HEK293 (cell line): ENCODE results near the gene NCSTN.

Experiments used
- CTCF ChIA-PET: fragments of 350-600 bp; formaldehyde crosslinking; extraction: SDS; loops from one replicate; lab custom pipeline; 2021; ENCODE audit warnings: antibody characterized with exemption; lab: Yijun Ruan, JAX
- POLR2A ChIA-PET: fragments of 300-600 bp; formaldehyde crosslinking; extraction: SDS; loops from one replicate; lab custom pipeline; 2020; ENCODE audit warnings: antibody characterized with exemption, inconsistent platforms; lab: Yijun Ruan, JAX
- H3K27ac ChIP-seq: fragments of 200-500 bp; sonication (Bioruptor generic); 2 replicates; pipeline ENCODE4 v1.5.1; 2014; ENCODE audit warnings: low read depth, low read length, control low read depth, inconsistent platforms; ENCODE audit errors: extremely low read depth
- H3K36me3 ChIP-seq, 2 experiments: fragments of 200-500 bp in 1 of 2; sonication (Bioruptor generic) in 1 of 2; 1 replicate in 1 of 2; 2 replicates in 1 of 2; pipeline ENCODE4 v1.5.1; 2014 to 2017; ENCODE audit warnings: inconsistent platforms in 2 of 2, low read length in 2 of 2; ENCODE audit not compliant: control insufficient read depth in 2 of 2, insufficient read depth in 1 of 2
- H3K4me1 ChIP-seq: fragments of 200-500 bp; sonication (Bioruptor generic); 2 replicates; pipeline ENCODE4 v1.5.1; 2014; ENCODE audit warnings: mild to moderate bottlenecking, low read length, inconsistent platforms; ENCODE audit not compliant: control insufficient read depth, insufficient read depth
- H3K4me3 ChIP-seq: 2 replicates; pipeline ENCODE4 v1.5.1; 2011; ENCODE audit warnings: low read depth, mild to moderate bottlenecking, control low read depth, low read length, moderate library complexity
- H3K9me3 ChIP-seq: fragments of 200-500 bp; sonication (Bioruptor generic); 2 replicates; pipeline ENCODE4 v1.5.1; 2014; ENCODE audit warnings: low read depth, low read length, inconsistent platforms; ENCODE audit not compliant: control insufficient read depth, insufficient read depth
- GLIS2 ChIP-seq: fragments of 450-650 bp; formaldehyde crosslinking; IDR thresholded peaks from 2 replicates; pipeline ENCODE4 v1.5.1; 2016; ENCODE audit warnings: missing biosample characterization, missing genetic modification characterization
- KLF16 ChIP-seq: fragments of 450-650 bp; formaldehyde crosslinking; IDR thresholded peaks from 2 replicates; pipeline ENCODE4 v1.5.1; 2017; ENCODE audit warnings: missing biosample characterization, missing genetic modification characterization
- KLF7 ChIP-seq: fragments of 450-650 bp; formaldehyde crosslinking; IDR thresholded peaks from 2 replicates; pipeline ENCODE4 v1.5.1; 2016; ENCODE audit warnings: missing biosample characterization, missing genetic modification characterization, borderline replicate concordance
- REPIN1 ChIP-seq: fragments of 450-650 bp; formaldehyde crosslinking; IDR thresholded peaks from 2 replicates; pipeline ENCODE4 v1.5.1; 2017; ENCODE audit warnings: missing biosample characterization, missing genetic modification characterization, low read depth
- SETDB1 ChIP-seq: IDR thresholded peaks from one replicate; pipeline ENCODE4 v1.6.1; 2017; ENCODE audit warnings: mild to moderate bottlenecking, low read length, moderate library complexity, mixed read lengths; ENCODE audit not compliant: insufficient read length
- ZBTB11 ChIP-seq: fragments of 450-650 bp; formaldehyde crosslinking; conservative IDR thresholded peaks from 2 replicates; pipeline ENCODE4 v1.5.1; 2016; ENCODE audit warnings: low read depth, missing biosample characterization, missing genetic modification characterization
- ZNF140 ChIP-seq: fragments of 450-650 bp; formaldehyde crosslinking; IDR thresholded peaks from 2 replicates; pipeline ENCODE4 v1.5.1; 2016; ENCODE audit warnings: missing biosample characterization, missing genetic modification characterization
- ZNF169 ChIP-seq: fragments of 450-650 bp; formaldehyde crosslinking; IDR thresholded peaks from 2 replicates; pipeline ENCODE4 v1.5.1; 2016; ENCODE audit warnings: missing biosample characterization, missing genetic modification characterization
- ZNF2 ChIP-seq: fragments of 450-650 bp; formaldehyde crosslinking; IDR thresholded peaks from 2 replicates; pipeline ENCODE4 v1.5.1; 2016; ENCODE audit warnings: missing biosample characterization, missing genetic modification characterization
- ZNF202 ChIP-seq: fragments of 450-650 bp; formaldehyde crosslinking; IDR thresholded peaks from 2 replicates; pipeline ENCODE4 v1.5.1; 2016; ENCODE audit warnings: missing biosample characterization, missing genetic modification characterization, borderline replicate concordance
- ZNF211 ChIP-seq: fragments of 450-650 bp; formaldehyde crosslinking; IDR thresholded peaks from 2 replicates; pipeline ENCODE4 v1.5.1; 2016; ENCODE audit warnings: low read depth, missing biosample characterization, missing genetic modification characterization
- ZNF23 ChIP-seq: fragments of 450-650 bp; formaldehyde crosslinking; IDR thresholded peaks from 2 replicates; pipeline ENCODE4 v1.5.1; 2016; ENCODE audit warnings: missing biosample characterization, missing genetic modification characterization, borderline replicate concordance
- ZNF24 ChIP-seq: fragments of 450-650 bp; formaldehyde crosslinking; IDR thresholded peaks from 2 replicates; pipeline ENCODE4 v1.5.1; 2016; ENCODE audit warnings: missing biosample characterization, missing genetic modification characterization
- ZNF248 ChIP-seq: fragments of 450-650 bp; formaldehyde crosslinking; IDR thresholded peaks from 2 replicates; pipeline ENCODE4 v1.5.1; 2017; ENCODE audit warnings: missing biosample characterization, missing genetic modification characterization
- ZNF274 ChIP-seq, 2 experiments: fragments of 200-500 bp in 1 of 2; fragments of 450-650 bp in 1 of 2; sonication (Bioruptor generic) in 1 of 2; formaldehyde crosslinking in 1 of 2; IDR thresholded peaks; 2 replicates each; pipeline versions ENCODE4 v1.5.1 to v1.6.1; 2014 to 2016; ENCODE audit warnings: borderline replicate concordance in 1 of 2, inconsistent platforms in 1 of 2, low read length in 1 of 2, missing biosample characterization in 1 of 2, missing genetic modification characterization in 1 of 2
- ZNF292 ChIP-seq: fragments of 450-650 bp; formaldehyde crosslinking; IDR thresholded peaks from 2 replicates; pipeline ENCODE4 v1.5.1; 2016; ENCODE audit warnings: low read depth, missing biosample characterization, missing genetic modification characterization, borderline replicate concordance
- ZNF302 ChIP-seq: fragments of 450-650 bp; formaldehyde crosslinking; IDR thresholded peaks from 2 replicates; pipeline ENCODE4 v1.5.1; 2016; ENCODE audit warnings: missing biosample characterization, missing genetic modification characterization, low read depth
- ZNF354C ChIP-seq: fragments of 450-650 bp; formaldehyde crosslinking; IDR thresholded peaks from 2 replicates; pipeline ENCODE4 v1.5.1; 2016; ENCODE audit warnings: missing biosample characterization, missing genetic modification characterization, low read depth, borderline replicate concordance
- ZNF366 ChIP-seq: fragments of 450-650 bp; formaldehyde crosslinking; conservative IDR thresholded peaks from 2 replicates; pipeline ENCODE4 v1.5.1; 2016; ENCODE audit warnings: missing biosample characterization, missing genetic modification characterization
- ZNF530 ChIP-seq: fragments of 450-650 bp; formaldehyde crosslinking; IDR thresholded peaks from 2 replicates; pipeline ENCODE4 v1.5.1; 2016; ENCODE audit warnings: low read depth, missing biosample characterization, missing genetic modification characterization
- ZNF585B ChIP-seq: fragments of 450-650 bp; formaldehyde crosslinking; IDR thresholded peaks from 2 replicates; pipeline ENCODE4 v1.5.1; 2016; ENCODE audit warnings: missing biosample characterization, missing genetic modification characterization
- ZNF660 ChIP-seq: fragments of 450-650 bp; IDR thresholded peaks from 2 replicates; pipeline ENCODE4 v1.5.1; 2018; ENCODE audit warnings: missing biosample characterization, mild to moderate bottlenecking, missing genetic modification characterization
- ZNF768 ChIP-seq: fragments of 450-650 bp; formaldehyde crosslinking; IDR thresholded peaks from 2 replicates; pipeline ENCODE4 v1.5.1; 2018; ENCODE audit warnings: missing biosample characterization, mild to moderate bottlenecking, missing genetic modification characterization
- ZNF776 ChIP-seq: fragments of 450-650 bp; formaldehyde crosslinking; IDR thresholded peaks from 2 replicates; pipeline ENCODE4 v1.5.0; 2017; ENCODE audit warnings: missing biosample characterization, missing genetic modification characterization, borderline replicate concordance
- ZNF777 ChIP-seq: fragments of 450-650 bp; formaldehyde crosslinking; IDR thresholded peaks from 2 replicates; pipeline ENCODE4 v1.5.1; 2017; ENCODE audit warnings: missing biosample characterization, missing genetic modification characterization, borderline replicate concordance
- ZSCAN16 ChIP-seq: fragments of 450-650 bp; formaldehyde crosslinking; IDR thresholded peaks from 2 replicates; pipeline ENCODE4 v1.5.1; 2016; ENCODE audit warnings: missing biosample characterization, missing genetic modification characterization
- TF ChIP-seq, protein P1 (sequence below): fragments of 450-650 bp; formaldehyde crosslinking; IDR thresholded peaks from 2 replicates; pipeline ENCODE4 v1.5.0; 2017; ENCODE audit warnings: missing biosample characterization, missing genetic modification characterization, borderline replicate concordance

NCSTN gene

DNA sequence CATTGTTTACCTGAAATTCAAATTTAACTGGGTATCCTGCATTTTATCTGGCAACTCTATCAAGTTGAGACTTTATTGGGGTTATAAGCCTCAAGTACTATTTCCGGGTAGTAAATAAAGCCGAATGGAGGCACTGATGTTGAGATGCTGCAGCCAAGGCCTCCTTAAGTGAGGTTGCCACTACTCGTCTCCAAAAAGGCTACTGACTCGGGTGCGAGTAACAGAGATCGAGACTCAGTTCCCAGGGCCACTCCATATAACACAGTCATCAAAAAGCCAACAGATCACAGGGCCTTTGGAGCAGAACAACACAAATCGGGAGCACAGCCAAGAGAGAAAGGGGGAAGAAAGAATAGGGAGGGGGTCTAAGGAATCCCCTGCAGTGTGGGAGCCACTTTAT is 657 bp upstream of the NCSTN start:
- TF ChIP-seq, protein P1, sequence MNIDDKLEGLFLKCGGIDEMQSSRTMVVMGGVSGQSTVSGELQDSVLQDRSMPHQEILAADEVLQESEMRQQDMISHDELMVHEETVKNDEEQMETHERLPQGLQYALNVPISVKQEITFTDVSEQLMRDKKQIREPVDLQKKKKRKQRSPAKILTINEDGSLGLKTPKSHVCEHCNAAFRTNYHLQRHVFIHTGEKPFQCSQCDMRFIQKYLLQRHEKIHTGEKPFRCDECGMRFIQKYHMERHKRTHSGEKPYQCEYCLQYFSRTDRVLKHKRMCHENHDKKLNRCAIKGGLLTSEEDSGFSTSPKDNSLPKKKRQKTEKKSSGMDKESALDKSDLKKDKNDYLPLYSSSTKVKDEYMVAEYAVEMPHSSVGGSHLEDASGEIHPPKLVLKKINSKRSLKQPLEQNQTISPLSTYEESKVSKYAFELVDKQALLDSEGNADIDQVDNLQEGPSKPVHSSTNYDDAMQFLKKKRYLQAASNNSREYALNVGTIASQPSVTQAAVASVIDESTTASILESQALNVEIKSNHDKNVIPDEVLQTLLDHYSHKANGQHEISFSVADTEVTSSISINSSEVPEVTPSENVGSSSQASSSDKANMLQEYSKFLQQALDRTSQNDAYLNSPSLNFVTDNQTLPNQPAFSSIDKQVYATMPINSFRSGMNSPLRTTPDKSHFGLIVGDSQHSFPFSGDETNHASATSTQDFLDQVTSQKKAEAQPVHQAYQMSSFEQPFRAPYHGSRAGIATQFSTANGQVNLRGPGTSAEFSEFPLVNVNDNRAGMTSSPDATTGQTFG (tag by site-specific recombination), result no peak
- TF ChIP-seq ZNF2 (tag by site-specific recombination) (no peak), KLF16 (no peak), ZNF777 (no peak), ZBTB11 (no peak), ZNF585B (no peak), REPIN1 (tag by site-specific recombination) (no peak), ZNF202 (no peak), ZNF660 (tag by site-specific recombination) (no peak), ZNF211 (no peak), ZNF24 (tag by site-specific recombination) (no peak), ZNF274 (IDR thresholded peaks at IDR 0.05; ENCODE audit: low read length) (no peak), ZNF274 (tag by site-specific recombination; IDR thresholded peaks at IDR 0.05; ENCODE audit: borderline replicate concordance) (no peak), ZNF292 (tag by site-specific recombination) (no peak)
- Histone ChIP-seq H3K4me3 (peak overlapping the region; percentile 69), H3K36me3 (peaks cover 31 to 65% of the 10 kb centered on the region in 2 experiments), H3K9me3 (no peaks in the 10 kb centered on the region), H3K27ac (peak overlapping the region; percentile 37; the same call in 1 of the 2 replicates), H3K4me1 (no peaks in the 10 kb centered on the region; the same call in 1 of the 2 replicates)
- POLR2A ChIA-PET, result no interaction called here
- CTCF ChIA-PET, result interaction anchor here (1.8 kb wide), 1 partner anchor 51 kb away, joined by 9 read pairs; no protein-coding TSS in a partner anchor

DNA sequence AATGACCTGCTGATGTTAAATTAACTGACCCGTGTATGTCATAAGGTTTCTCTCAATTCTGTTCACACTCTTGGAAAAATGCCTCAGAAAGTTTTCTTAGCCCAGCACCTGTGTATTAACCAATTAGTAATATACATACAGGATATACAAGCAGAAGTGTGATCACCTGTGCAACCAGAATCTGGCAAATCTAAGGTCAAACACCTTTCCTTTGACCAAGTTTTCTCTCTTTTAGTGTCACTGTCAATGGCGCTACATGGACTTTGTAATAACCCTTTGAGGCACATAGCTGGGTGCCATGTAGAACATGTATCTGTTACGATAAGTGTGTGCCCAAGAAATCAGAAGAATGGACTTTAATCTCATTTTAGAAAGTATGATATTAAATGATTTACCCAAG is 1.1 kb downstream of the NCSTN start:
- no peak overlapping the region for H3K27ac ChIP-seq
- CTCF ChIA-PET, result interaction anchor here (0.6 to 2.9 kb wide), 5 partner anchors 10 to 243 kb away, joined by 4 to 12 read pairs (median 8); no protein-coding TSS in a partner anchor

More for the DNA sequence above, 1.1 kb downstream of the NCSTN start:
- TF ChIP-seq ZNF776 (tag by site-specific recombination), result no peak
- TF ChIP-seq ZNF530 (tag by site-specific recombination), result no peak
- no peak for TF ChIP-seq KLF16
- TF ChIP-seq ZSCAN16 (tag by site-specific recombination), result no peak
- TF ChIP-seq ZNF354C (tag by site-specific recombination), result no peak
- no peak for TF ChIP-seq KLF7 (tag by site-specific recombination)
- TF ChIP-seq ZNF248 (tag by site-specific recombination), result no peak
- no peak for TF ChIP-seq ZNF366 (tag by site-specific recombination)
- TF ChIP-seq ZNF23 (tag by site-specific recombination), result no peak
- no peak for TF ChIP-seq SETDB1
- no peak for TF ChIP-seq ZNF169 (tag by site-specific recombination)
- no peak for TF ChIP-seq GLIS2 (tag by site-specific recombination)
- TF ChIP-seq ZNF302, result no peak
- TF ChIP-seq ZNF140 (tag by site-specific recombination), result no peak
- no peak for TF ChIP-seq ZNF768
- Histone ChIP-seq H3K4me1 (no peaks in the 10 kb centered on the region; the same call in 1 of the 2 replicates), H3K36me3 (peaks cover 21 to 65% of the 10 kb centered on the region in 2 experiments), H3K4me3 (peak overlapping the region; percentile 69), H3K9me3 (no peaks in the 10 kb centered on the region)
- POLR2A ChIA-PET, result interaction anchor here (1.9 kb wide), 1 partner anchor 8 kb away, joined by 4 read pairs; no protein-coding TSS in a partner anchor
